Activated CD4-positive, alpha-beta T cell treated with anti-CD3 and anti-CD28 coated beads for 24 hours (primary cell): ENCODE results near the gene IMPG1.

Experiments
- DNase-seq, 2 donors: peaks; one replicate each; pipeline ENCODE4 v3.0.0-alpha.2; 2020; ENCODE audit warnings: low read depth in 2 of 2

Gene IMPG1

DNA sequence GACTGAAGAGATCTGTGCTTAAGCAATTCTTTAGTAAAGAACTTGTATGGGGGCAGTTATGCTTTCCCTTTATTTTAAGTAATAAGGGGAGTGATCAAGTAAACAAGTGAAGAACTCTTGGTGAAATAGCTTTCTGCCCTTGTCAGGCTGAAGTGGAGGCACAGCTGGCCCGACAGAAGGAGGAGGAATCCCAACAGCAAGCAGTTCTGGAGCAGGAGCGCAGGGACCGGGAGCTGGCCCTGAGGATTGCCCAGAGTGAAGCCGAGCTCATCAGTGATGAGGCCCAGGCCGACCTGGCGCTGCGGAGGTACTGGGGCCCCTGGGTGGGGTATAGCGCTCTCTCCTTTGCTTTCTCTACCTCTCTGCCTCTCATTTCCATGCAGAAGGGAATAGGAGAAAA, 180.1 kb downstream of the IMPG1 start:
- no peak for DNase-seq

GRCh38 chr6:75884822-75885221, 187.6 kb downstream of the IMPG1 start:
- no peak for DNase-seq

DNA sequence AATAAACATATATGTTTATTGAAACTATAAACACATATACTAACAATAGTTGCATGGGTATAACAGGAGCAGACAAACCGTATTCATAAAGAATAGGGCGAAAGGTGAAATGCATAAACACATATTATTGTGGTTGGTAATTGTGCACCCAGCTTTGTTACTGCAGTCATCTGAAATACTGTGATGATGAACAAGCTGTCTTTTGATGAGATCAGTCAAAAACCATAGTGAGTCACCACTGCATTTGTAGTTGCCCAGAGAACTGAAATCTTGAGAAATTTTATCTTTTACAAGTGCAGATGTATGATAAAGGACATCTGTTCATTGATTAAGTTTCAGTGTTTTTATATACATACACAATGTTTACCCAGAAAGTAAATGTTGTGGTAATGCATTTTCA, 189.7 kb downstream of the IMPG1 start:
- DNase-seq: no peak

- no peak for DNase-seq
Observed at GRCh38 chr6:75880305-75880704, 192.2 kb downstream of the IMPG1 start.

- DNase-seq: no peak
Observed at GRCh38 chr6:75876152-75876551, 196.3 kb downstream of the IMPG1 start.

- DNase-seq: no peak
Observed at GRCh38 chr6:75874224-75874623, 198.2 kb downstream of the IMPG1 start.
